GM19328 (cell line): ENCODE measurements around the gene WDR7.

Experiments used
- ATAC-seq: cut with Tn5 transposase; IDR thresholded peaks from one replicate; pipeline ENCODE4 v1.9.1; 2021; ENCODE audit warnings: mild to moderate bottlenecking, moderate library complexity; ENCODE audit not compliant: unreplicated experiment

WDR7 gene

DNA sequence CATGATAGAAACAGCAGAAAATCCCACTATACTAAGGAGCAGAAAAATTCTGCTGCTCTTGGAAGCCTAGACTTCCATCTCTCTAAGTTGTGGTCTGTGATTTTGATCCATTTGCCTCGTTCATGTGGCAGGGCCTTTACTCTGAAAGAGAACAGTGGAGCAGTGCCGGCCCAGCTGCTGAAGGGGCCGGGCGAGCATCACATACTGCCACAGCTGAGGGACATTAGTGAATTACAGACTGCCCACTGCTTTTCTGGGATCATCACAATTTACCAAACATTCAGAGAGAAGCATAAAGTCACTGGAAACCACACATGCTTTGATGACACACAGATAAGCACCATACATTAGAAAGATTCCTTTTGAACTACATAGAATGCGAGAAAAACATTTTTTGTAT is 278.7 kb downstream of the WDR7 start:
- no peak for ATAC-seq

DNA sequence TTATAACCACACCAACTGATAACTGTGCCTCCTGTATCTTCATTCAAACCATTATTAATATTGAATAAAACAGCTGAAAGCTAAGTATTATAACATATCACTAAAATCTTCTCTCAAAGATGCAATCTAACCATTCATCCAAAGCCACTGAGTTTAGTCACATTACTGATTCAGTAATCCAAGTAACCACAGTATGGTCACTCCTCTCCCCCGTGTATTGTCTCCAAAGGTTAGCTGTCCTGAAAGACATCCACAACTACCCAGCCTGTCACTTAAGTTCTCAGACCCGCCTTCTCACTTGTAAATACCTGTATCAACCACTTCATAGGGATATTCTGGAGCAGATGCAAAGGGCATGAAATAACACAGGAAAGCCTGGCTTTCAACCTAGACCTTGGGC is 282.3 kb downstream of the WDR7 start:
- ATAC-seq, result no peak

DNA sequence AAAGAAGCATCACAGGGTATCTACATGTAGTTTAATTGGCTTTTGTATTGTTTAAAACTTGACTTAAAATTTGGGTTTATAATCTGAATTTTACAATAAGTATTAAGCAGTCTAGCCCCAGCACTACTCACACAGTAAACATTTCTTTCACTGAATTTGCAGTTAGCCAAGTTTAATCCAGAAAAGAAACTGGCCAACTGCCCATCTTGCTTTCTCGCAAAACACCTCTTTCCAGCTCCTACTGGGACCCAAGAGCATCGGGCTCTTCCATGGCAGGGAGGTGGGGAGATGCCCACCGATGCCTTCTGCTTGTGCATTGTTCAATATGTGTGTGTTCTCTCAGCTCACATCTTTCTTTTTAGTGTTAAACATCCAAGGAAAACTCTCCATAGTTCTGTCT is 283.0 kb downstream of the WDR7 start:
- ATAC-seq, result no peak

DNA sequence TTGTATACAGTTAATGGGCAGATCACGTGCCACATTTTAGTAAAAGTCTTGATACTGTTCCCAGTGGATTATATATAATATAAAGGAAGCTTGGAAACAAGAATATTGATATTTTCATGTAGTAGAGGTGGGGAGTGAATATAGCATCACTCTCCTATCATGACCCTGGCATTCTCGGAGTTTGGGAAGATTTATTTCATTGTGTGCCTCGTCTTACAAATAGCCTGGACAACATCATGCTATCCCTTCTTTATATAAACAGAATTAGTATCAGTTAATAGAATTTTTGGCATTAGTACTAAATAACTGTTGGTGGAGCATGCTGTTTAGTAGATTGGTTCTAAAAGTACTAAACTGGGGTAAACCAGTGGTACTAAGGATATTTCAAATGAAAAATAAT is 283.7 kb downstream of the WDR7 start:
- ATAC-seq, result no peak

DNA sequence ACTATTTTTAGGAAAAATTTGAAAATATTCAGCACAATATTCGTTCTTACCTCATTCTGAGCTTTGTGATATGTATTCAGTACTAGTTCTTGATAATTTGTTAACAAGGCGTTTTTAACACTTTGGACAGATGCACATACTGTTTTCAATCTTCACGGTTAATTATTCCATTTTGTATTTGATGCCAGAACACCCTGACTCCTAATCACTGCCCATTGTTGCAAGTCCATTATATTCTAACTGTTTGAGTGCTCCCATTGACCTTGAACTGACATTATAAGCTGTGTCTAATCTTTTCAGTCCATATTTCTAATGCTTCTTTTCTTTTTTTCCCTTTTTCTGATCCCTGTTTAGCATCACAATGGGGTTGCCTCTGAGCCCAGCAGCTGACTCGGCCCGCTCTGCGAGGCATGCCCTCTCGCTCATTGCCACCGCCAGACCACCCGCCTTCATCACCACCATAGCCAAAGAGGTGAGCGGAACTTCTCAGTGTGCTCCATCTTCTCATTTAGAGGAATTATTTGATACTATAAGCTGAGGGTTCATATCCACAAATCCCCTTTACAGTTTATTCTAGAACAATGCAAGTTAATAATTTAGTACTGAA is 284.4 kb downstream of the WDR7 start:
- ATAC-seq, result no peak

- ATAC-seq, result no peak
These were observed 285.3 kb downstream of the WDR7 start for GRCh38 chr18:56936457-56936856.

DNA sequence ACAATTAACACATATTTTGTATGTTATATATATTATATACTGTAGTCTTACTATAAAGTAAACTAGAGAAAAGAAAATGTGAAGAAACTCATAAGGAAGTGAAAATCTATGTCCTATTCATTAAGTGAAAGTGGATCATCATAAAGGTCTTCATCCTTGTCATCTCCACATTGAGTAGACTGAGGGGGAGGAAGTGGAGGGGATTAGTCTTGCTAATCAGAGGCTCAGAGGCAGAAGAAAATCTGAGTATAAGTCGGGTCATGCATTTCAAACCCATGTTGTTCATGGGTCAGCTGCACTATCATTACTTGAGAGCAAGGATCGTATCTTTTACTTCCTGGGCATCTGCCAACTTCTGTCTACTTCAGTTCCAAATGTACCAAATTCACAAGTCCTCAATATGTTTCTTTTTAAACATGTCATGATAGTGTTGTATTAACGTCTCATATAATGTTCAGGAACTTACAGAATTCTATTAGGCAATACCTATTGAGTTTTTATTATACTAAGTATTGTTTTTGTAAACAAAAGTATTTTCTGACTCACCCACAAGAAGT is 286.8 kb downstream of the WDR7 start:
- ATAC-seq, result no peak

DNA sequence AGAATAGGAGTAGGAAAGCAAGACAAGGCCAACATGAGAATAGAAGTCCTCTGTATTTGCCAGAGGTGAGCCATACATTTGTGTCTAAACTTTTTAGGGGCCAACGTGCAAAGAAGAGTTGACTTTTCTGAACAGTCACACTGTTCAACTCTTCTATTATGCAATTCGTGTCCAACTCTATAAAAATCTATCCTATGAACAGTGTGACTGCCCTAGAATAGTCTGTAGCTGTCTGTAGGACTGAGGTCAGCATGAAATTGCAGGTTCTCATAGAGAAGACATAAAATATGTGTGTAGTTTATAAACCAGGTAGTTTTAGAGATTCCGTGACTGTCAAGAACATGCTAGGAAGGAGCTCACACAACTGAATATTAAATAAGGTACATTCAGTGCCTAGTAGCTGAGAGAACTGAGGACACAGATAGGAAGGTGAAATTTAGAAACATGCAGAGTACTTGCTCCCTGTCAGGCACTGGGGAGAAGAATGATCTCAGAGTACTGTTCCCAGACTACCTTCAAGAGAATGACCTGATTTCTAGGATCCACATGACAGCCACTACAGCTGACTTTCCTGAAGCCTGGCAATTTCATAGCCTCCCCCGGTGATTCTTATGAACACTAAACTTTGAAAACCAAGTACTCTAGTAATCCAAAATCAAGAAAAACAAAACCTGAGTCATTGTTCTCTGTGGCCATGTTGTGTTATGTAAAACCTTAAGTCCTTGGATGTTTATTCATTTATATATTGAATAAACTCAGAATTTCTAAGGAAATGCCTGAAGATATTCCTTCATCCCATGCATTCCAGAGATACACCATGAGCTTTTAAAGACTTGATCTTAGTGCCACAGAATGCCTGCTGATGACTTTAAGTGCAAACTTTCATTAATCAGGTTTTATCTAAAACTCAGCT is 294.3 kb downstream of the WDR7 start:
- ATAC-seq, result no peak

GRCh38 chr18:56947236-56947635 is 296.1 kb downstream of the WDR7 start:
- ATAC-seq, result no peak

DNA sequence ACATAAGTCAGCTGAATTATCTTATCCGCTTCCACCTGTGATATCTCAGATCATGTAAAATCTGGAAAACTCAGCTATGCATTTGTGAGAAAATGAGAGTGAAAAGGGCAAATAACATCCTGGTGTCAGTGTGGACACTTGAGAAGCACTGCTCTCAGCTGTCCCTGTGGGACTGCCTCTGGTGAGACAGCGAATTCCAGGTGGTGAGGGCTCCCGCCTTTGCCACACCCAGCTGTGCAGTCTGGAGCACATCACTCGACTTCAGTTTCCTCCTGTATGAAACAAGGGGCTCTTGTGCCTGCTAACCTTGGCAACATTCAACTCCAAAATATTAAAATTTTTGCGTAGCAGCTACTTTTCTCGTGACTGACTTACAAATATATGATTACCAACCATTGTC is 300.9 kb downstream of the WDR7 start:
- no peak for ATAC-seq

- no peak for ATAC-seq
These were observed 302.5 kb downstream of the WDR7 start for GRCh38 chr18:56953428-56954198.

- ATAC-seq, result no peak
These were observed 304.3 kb downstream of the WDR7 start for GRCh38 chr18:56955490-56955889.

GRCh38 chr18:56959120-56959519 is 308.0 kb downstream of the WDR7 start:
- ATAC-seq, result no peak

DNA sequence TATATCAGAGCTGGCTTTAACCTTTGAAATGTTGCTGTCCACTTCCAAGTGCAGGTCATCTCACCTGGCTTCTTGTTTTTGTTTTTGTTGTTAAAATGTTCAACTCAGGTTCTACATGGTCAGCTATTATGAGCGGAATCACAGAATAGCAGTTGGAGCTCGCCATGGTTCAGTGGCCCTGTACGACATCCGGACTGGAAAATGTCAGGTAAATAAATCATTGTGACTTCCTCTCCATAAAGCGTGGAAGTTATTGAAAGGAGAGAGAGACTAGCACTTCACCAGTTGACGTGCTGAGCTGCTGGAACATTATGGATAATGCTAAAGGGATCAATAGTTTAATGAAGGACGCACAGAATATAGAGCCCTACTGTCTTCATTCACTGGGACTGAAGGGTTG is 311.2 kb downstream of the WDR7 start:
- no peak for ATAC-seq

- no peak for ATAC-seq
These were observed 315.9 kb downstream of the WDR7 start for GRCh38 chr18:56967035-56967434.

DNA sequence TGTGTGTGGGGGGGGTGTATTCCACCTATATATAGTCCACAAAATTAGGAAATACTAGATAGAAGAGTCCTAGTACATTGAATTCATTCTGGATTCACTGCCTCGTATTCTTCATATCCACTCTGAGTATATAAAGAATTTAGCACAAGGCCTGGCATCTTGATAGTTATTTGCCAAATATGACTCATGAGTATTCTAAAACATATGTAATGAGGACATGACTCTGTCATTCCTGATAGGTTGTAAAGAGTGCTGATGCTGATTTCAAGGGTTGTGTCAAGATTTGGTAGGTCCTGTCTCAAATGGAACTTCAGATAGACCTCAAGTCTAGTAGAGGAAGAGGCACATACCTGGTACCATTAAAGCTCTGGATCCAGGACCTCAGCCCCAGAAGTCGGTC is 322.3 kb downstream of the WDR7 start:
- ATAC-seq, result no peak

GRCh38 chr18:56974141-56974540 is 323.0 kb downstream of the WDR7 start:
- no peak for ATAC-seq

DNA sequence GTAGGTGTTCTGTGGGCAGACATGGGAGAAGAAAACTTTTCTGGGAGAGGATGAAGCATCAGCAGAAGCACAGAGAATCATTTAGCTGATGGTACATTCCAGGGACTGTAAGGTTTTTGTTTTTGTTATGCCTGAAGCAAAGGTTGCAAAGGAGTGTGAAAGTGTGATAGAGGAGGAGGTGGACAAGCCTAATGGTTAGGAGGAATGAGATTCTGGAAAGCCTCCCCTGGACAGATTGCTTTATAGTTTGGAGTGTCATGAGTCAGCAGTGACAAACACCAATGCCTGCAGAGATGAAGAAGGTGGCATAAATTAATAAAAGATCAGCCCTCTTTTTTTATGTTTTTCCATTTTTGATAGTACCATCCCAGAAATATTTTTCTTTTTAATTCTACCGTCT is 324.1 kb downstream of the WDR7 start:
- no peak for ATAC-seq

- ATAC-seq, result no peak
These were observed 326.1 kb downstream of the WDR7 start for GRCh38 chr18:56977309-56977708.

DNA sequence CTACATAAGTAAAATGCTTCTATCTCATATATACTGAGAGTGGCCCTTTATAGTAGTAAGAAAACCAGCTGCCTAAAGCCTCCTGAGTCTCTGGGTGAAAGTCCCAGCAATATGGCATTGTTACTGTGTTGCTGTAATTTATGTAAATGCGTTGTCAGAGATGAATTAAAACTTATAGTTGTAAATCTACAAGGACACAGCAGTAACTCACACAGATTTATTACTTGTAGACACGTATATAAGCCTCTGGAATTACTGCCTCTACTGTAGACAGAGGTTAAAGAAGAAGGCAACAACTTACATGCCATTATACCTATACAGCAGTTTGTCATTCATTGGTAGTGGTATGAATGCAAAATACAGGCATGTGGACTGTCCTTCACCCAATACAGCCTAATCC is 326.6 kb downstream of the WDR7 start:
- ATAC-seq, result no peak

DNA sequence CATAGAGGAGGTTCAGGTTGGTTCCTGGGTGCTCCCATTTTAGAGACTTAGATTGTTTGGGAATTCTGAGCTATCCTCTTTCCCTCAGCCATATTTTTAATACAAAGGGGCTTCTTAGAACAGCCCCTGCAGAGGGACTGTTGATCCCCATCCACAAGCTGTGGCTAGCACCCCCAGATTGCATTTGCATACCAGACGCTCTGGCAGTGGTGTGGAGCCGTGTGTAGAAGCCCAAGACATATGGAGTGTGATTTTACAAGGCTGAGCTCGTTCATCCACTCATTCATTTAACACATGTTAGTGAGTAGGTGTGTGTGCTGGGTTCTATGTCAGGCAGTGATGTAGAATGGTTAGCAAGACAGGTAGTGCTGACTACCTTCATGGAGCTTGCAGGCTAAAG is 329.0 kb downstream of the WDR7 start:
- no peak for ATAC-seq
